Measurements from ENCODE around the gene TDP1. TPM values are rescaled to one million over a fixed set of nuclear protein-coding genes. Genes with fewer than 3 reads are reported as not detected.

TDP1 gene
- total and polyA plus RNA-seq, 2 of the 4 experiments (the other 2 are of a cell fraction) = 23.3 to 53.1 TPM

- no peak for ATAC-seq (ENCODE audit: low read depth)
These were observed 35.0 kb downstream of the TDP1 start for GRCh38 chr14:89990623-89991275.

More at GRCh38 chr14:89990623-89991275, 35.0 kb downstream of the TDP1 start:
- TF ChIP-seq CHD1 (IDR thresholded peaks at IDR 0.05; ENCODE audit: low read depth, low read length) (no peak), BHLHE40 (IDR thresholded peaks at IDR 0.05; ENCODE audit: low read depth, low read length) (no peak), SMC3 (IDR thresholded peaks at IDR 0.05; ENCODE audit: low read depth, low read length) (no peak), MAZ (IDR thresholded peaks at IDR 0.05; ENCODE audit: borderline replicate concordance, low read depth, low read length) (no peak), MXI1 (IDR thresholded peaks at IDR 0.05; ENCODE audit: borderline replicate concordance, low read depth, low read length) (no peak), NFE2L2 (IDR thresholded peaks at IDR 0.05; ENCODE audit: low read depth, low read length) (no peak), CEBPB (IDR thresholded peaks at IDR 0.05; ENCODE audit: low read depth, low read length) (no peak), MAFK (IDR thresholded peaks at IDR 0.05; ENCODE audit: low read depth, low read length) (no peak), RFX5 (IDR thresholded peaks at IDR 0.05; ENCODE audit: low read depth, low read length) (no peak), RCOR1 (IDR thresholded peaks at IDR 0.05; ENCODE audit: insufficient replicate concordance, low read length) (no peak), ELK1 (IDR thresholded peaks at IDR 0.05; ENCODE audit: borderline replicate concordance, low read depth, low read length) (no peak), USF2 (IDR thresholded peaks at IDR 0.05; ENCODE audit: low read depth, low read length) (no peak), FOS (IDR thresholded peaks at IDR 0.05; ENCODE audit: low read depth, low read length) (no peak), CTCF (conservative IDR thresholded peaks at IDR 0.05; ENCODE audit: low read depth, low read length) (no peak), RAD21 (IDR thresholded peaks at IDR 0.05; ENCODE audit: low read length) (no peak), POLR2A (IDR thresholded peaks at IDR 0.05; ENCODE audit: low read depth, low read length) (no peak)
- Histone ChIP-seq H3K4me2 (ENCODE audit: low read depth, low read length) (no peak overlapping the region), H2BK120ac (ENCODE audit: low read depth, low read length) (no peak overlapping the region), H3K14ac (replicated peaks; ENCODE audit: low read depth, low read length) (no peak overlapping the region), H3K4ac (ENCODE audit: low read depth, low read length) (no peak overlapping the region), H2AK5ac (ENCODE audit: low read depth, low read length) (no peak overlapping the region), H3K23ac (ENCODE audit: low read depth, low read length) (no peak overlapping the region), H3K18ac (ENCODE audit: low read depth, low read length) (no peak overlapping the region), H3K56ac (ENCODE audit: extremely low read depth, insufficient read depth, low read length) (no peak overlapping the region), H4K5ac (ENCODE audit: low read depth, low read length) (no peak overlapping the region), H3K9ac (ENCODE audit: low read depth, low read length) (no peak overlapping the region), H2BK15ac (ENCODE audit: low read depth, low read length) (no peak overlapping the region), H3K4me1 (ENCODE audit: control insufficient read depth, insufficient read depth, low read length) (peaks cover 2% of the 10 kb centered on the region; the same call in 1 of the 2 replicates), H4K8ac (ENCODE audit: low read depth in 2 of 2, low read length in 2 of 2) (no peak overlapping the region), H4K20me1 (ENCODE audit: insufficient read depth, low read length) (no peaks in the 10 kb centered on the region), H3K79me1 (ENCODE audit: low read depth in 1 of 2, low read length in 2 of 2) (peaks cover 2 to 7% of the 10 kb centered on the region in 2 experiments; a peak in 2 of 4 replicates), H3K27ac (ENCODE audit: insufficient read depth, low read length) (no peak overlapping the region), H2AFZ (replicated peaks; ENCODE audit: low read length, poor library complexity) (no peak overlapping the region), H3K27me3 (ENCODE audit: control insufficient read depth, insufficient read depth, low read length) (no peaks in the 10 kb centered on the region), H2BK5ac (ENCODE audit: low read depth, low read length, poor library complexity, severe bottlenecking) (no peak overlapping the region), H4K91ac (ENCODE audit: insufficient read depth, low read depth, low read length) (no peak overlapping the region), H3K4me3 (ENCODE audit: insufficient read depth, low read depth, low read length) (no peak overlapping the region), H3K9me1 (ENCODE audit: insufficient read depth, low read length) (no peaks in the 10 kb centered on the region; the same call in 1 of the 2 replicates), H2AK9ac (replicated peaks; ENCODE audit: low read depth, low read length, poor library complexity) (no peak overlapping the region), H3K36me3 (ENCODE audit: control insufficient read depth, insufficient read depth, low read length) (peaks cover 17% of the 10 kb centered on the region), H2BK20ac (ENCODE audit: low read depth, low read length) (no peak overlapping the region), H3K9me3 (ENCODE audit: control insufficient read depth, insufficient read depth, low read length) (no peaks in the 10 kb centered on the region)
- ChIA-PET POLR2A (ENCODE audit: unreplicated experiment) (no interaction called here), CTCF (no interaction called here)
- no peak for DNase-seq
- dilution Hi-C loops (cut with HindIII; ENCODE audit: low sequenced_read_pairs, unreplicated experiment) (no loop called here), in situ Hi-C loops (cut with MboI; ENCODE audit: low sequenced_read_pairs) (no loop called here), intact Hi-C loops (cut with micrococcal nuclease) (no loop called here)
- no TSS peak for BruUV-seq (replicated peaks)
- no CpG with 5 or more reads among the region's 2 CpGs for WGBS, 2 experiments (ENCODE audit: extremely low coverage in 2 of 2, insufficient read length in 1 of 2)
